Stomach (tissue), 9 donors: Measurements from ENCODE around the gene FCHO1. TPM values are rescaled to one million over a fixed set of nuclear protein-coding genes. Genes with fewer than 3 reads are reported as not detected.
A peak's percentile ranks its signal among the peaks of the same experiment; 100 is the strongest.

Experiments
- DNase-seq, 2 donors: peaks; one replicate each; pipeline versions ENCODE4 v3.0.0 to v3.0.0-alpha.2; 2013 to 2019
- H3K27ac ChIP-seq, 5 donors: fragments of 200-600 bp in 4 of 5; sonication (generic) in 4 of 5; one replicate each; pipeline ENCODE4 v1.5.1; 2013 to 2019; ENCODE audit warnings: mild to moderate bottlenecking in 1 of 5, moderate library complexity in 1 of 5
- H3K27me3 ChIP-seq, 3 donors: fragments of 200-600 bp; sonication (generic); one replicate each; pipeline ENCODE4 v1.5.1; 2017 to 2019; ENCODE audit warnings: mixed run types in 1 of 3
- H3K36me3 ChIP-seq, 4 donors: fragments of 200-600 bp; sonication (generic); 1 replicate in 3 of 4; 2 replicates in 1 of 4; pipeline ENCODE4 v1.5.1; 2016 to 2019
- H3K4me1 ChIP-seq, 4 donors: fragments of 200-600 bp; sonication (generic); one replicate each; pipeline ENCODE4 v1.5.1; 2016 to 2019
- H3K4me3 ChIP-seq, 4 donors: fragments of 200-600 bp; sonication (generic) in 3 of 4; one replicate each; pipeline ENCODE4 v1.5.1; 2016 to 2019; ENCODE audit warnings: mild to moderate bottlenecking in 1 of 4
- H3K9me3 ChIP-seq, 4 donors: fragments of 200-600 bp; sonication (generic); one replicate each; pipeline ENCODE4 v1.5.1; 2016 to 2019
- CTCF ChIP-seq, 7 experiments: fragments of 450-650 bp in 4 of 7; fragments of 200-600 bp in 3 of 7; sonication (generic) in 3 of 7; IDR thresholded peaks; one replicate each; pipeline ENCODE4 v1.5.1; 2016 to 2019; ENCODE audit warnings: antibody characterized with exemption in 7 of 7, control low read depth in 2 of 7, mild to moderate bottlenecking in 1 of 7
- EP300 ChIP-seq: sonication (generic); formaldehyde crosslinking; IDR thresholded peaks from one replicate; pipeline ENCODE4 v1.6.1; 2017; ENCODE audit warnings: antibody characterized with exemption
- POLR2A ChIP-seq, 4 donors: fragments of 450-650 bp; IDR thresholded peaks; one replicate each; pipeline ENCODE4 v1.6.1; 2016; ENCODE audit warnings: antibody characterized with exemption in 4 of 4, control low read depth in 2 of 4, mild to moderate bottlenecking in 1 of 4, moderate library complexity in 1 of 4
- POLR2AphosphoS5 ChIP-seq, 3 donors: sonication (generic); formaldehyde crosslinking; IDR thresholded peaks; one replicate each; pipeline ENCODE4 v1.6.1; 2016; ENCODE audit warnings: antibody characterized with exemption in 3 of 3
- WGBS, 5 donors: extraction: QIAGEN DNeasy Blood & Tissue Kit in 3 of 5; methylation state at CpG; one replicate each; pipeline versions ENCODE4 v1.1.5 to v1.1.7; 2013 to 2018; 5-methylcytosine and 5-hydroxymethylcytosine counted together
- intact Hi-C: fragments of 100-400 bp; cut with DNase I; formaldehyde crosslinking; loops from one replicate; pipeline ENCODE4 v1.15.1; 2023; ENCODE audit warnings: low total_unique reads
- polyA plus RNA-seq, 3 donors: library from polyadenylated mRNA; stranded (reverse); fragments of 200-250 nt; gene quantifications; one replicate each; pipeline ENCODE4 v1.2.3, GENCODE V29; 2013
- total RNA-seq, 5 donors: library from RNA; depleted of rRNA; stranded (reverse); fragments of >200 nt; gene quantifications; one replicate each; pipeline versions ENCODE4 v1.1.0 to v1.2.3, GENCODE V29; 2014 to 2016
- donor health status: healthy with polysubstance abuse.
- donor health status: Bipolar disorder and iron deficiency.
- donor health status: healthy.

FCHO1 gene
- total and polyA plus RNA-seq, 8 donors: 0.53 to 9.3 (median 0.92) TPM; not detected in 1

GRCh38 chr19:17787274-17787913 is 36.1 kb downstream of the FCHO1 start:
- no peak for DNase-seq
- no peaks in the 10 kb centered on the region for H3K9me3 ChIP-seq
- no peak overlapping the region for H3K27ac ChIP-seq
- intact Hi-C loops: no loop called here
- H3K36me3 ChIP-seq: peaks cover 0 to 10% (median 0%) of the 10 kb centered on the region in 4 donors
- H3K4me1 ChIP-seq: peaks cover 11 to 28% (median 17%) of the 10 kb centered on the region in 4 donors
- WGBS, 5 donors: 84 to 98% (median 95%) methylated on average over 9 to 14 of the region's 14 CpGs
- H3K4me3 ChIP-seq: no peak overlapping the region
- TF ChIP-seq POLR2A (IDR thresholded peaks at IDR 0.05) (no peak), CTCF (IDR thresholded peaks at IDR 0.05) (no peak), EP300 (no peak), POLR2AphosphoS5 (IDR thresholded peaks at IDR 0.05) (no peak)
- peaks cover 0 to 16% (median 0%) of the 10 kb centered on the region in 3 donors for H3K27me3 ChIP-seq

DNA sequence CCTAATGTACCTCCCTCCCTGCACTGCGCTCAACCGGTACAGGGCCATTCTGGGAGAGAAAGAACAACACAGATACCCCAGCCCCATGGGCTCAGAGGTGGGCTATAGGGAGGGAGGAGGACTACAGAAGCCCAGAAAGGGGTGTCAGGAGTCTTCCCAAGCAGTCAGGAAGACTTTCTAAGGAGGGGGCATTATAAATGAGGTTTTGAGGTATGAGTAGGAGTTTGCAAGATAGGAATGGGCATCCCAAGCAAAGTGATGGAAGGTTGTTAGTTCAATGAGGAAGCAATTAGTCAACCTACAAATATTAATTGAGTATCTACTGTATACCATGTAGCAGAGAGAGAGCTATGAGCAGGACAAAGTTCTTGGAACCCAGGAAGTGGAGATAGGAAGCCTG is 37.4 kb downstream of the FCHO1 start:
- Histone ChIP-seq H3K27ac (no peak overlapping the region), H3K4me1 (peaks cover 14 to 32% (median 17%) of the 10 kb centered on the region in 4 donors), H3K36me3 (peaks cover 0 to 4% (median 0%) of the 10 kb centered on the region in 4 donors), H3K9me3 (no peaks in the 10 kb centered on the region), H3K4me3 (no peak overlapping the region), H3K27me3 (peaks cover 0 to 21% (median 0%) of the 10 kb centered on the region in 3 donors)
- no peak for DNase-seq
- 77 to 100% (median 97%) methylated on average over 2 of the region's 2 CpGs for WGBS, 5 donors
- intact Hi-C loops: no loop called here
- TF ChIP-seq POLR2A (IDR thresholded peaks at IDR 0.05): no peak
- TF ChIP-seq POLR2AphosphoS5 (IDR thresholded peaks at IDR 0.05): no peak
- no peak for TF ChIP-seq EP300
- no peak for TF ChIP-seq CTCF (IDR thresholded peaks at IDR 0.05)

DNA sequence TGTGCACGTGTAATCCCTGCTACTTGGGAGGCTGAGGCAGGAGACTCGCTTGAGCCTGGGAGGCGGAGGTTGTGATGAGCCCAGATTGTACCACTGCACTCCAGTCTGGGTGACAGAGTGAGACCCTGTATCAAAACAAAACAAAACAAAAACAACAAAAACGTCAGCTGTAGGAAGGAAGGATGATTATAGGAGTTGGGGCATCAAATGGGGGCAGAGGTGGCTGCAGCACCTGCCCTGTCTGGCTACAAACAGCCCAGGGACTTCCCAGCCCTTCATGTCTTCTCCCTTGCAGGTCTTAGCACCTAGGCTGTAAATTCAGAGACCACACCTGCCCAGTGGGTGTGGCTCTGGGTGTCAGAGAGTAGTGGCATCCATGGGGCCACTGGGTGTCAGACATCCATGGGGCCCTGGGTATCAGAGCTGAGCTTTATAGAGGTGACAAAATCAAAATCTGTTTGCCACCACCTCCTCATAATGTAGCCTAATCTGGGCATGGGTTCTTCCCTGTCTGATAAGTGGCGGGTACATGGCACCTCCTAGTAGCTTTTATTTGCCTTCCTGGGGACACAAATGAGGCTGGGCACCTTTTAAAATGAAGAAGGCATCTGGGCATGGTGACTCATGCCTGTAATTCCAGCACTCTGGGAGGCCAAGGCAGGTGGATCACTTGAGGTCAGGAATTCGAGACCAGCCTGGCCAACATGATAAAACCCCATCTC is 38.9 kb downstream of the FCHO1 start:
- no peaks in the 10 kb centered on the region for H3K9me3 ChIP-seq
- no peaks in the 10 kb centered on the region for H3K36me3 ChIP-seq
- H3K4me1 ChIP-seq: peaks cover 19 to 39% (median 24%) of the 10 kb centered on the region in 4 donors
- DNase-seq: peak; percentile 32 to 50
- peak overlapping the region; percentile 66 to 90 (median 87) for H3K27ac ChIP-seq
- intact Hi-C loops: no loop called here
- WGBS, 5 donors: 51 to 64% (median 64%) methylated on average over 6 of the region's 6 CpGs
- peaks cover 3 to 25% (median 8%) of the 10 kb centered on the region in 3 donors for H3K27me3 ChIP-seq
- TF ChIP-seq POLR2AphosphoS5 (IDR thresholded peaks at IDR 0.05): peak in 2 of 3 donors; percentile 32 to 38
- TF ChIP-seq CTCF (IDR thresholded peaks at IDR 0.05): no peak
- H3K4me3 ChIP-seq: no peak overlapping the region

DNA sequence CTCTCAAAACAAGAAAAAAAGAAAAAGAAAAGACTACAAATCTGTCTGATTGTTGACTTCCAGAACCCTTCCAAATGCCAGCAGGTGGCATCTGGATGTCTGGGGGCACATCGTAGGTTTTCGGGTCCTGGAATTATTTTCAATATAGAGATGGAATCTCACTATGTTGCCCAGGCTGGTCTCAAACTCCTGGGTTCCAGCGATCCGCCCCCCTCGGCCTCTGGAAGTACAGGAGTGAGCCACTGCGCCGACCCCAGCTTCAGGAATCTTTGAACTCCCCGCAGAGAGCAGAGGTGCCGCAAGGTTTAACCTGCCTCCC is 43.1 kb downstream of the FCHO1 start:
- no peaks in the 10 kb centered on the region for H3K36me3 ChIP-seq
- H3K27ac ChIP-seq: peak overlapping the region; percentile 72 to 95 (median 87)
- TF ChIP-seq CTCF (IDR thresholded peaks at IDR 0.05) (no peak), POLR2A (IDR thresholded peaks at IDR 0.05) (no peak), POLR2AphosphoS5 (IDR thresholded peaks at IDR 0.05) (no peak), EP300 (no peak)
- intact Hi-C loops: no loop called here
- H3K9me3 ChIP-seq: no peaks in the 10 kb centered on the region
- H3K4me1 ChIP-seq: peaks cover 28 to 44% (median 32%) of the 10 kb centered on the region in 4 donors
- peak overlapping the region; percentile 42 to 59 (median 48) for H3K4me3 ChIP-seq
- 19 to 57% (median 31%) methylated on average over 9 of the region's 9 CpGs for WGBS, 5 donors
- peaks cover 8 to 63% (median 13%) of the 10 kb centered on the region in 3 donors for H3K27me3 ChIP-seq
- DNase-seq: no peak
